SK-N-SH (cell line): ENCODE measurements around the gene TTC28. TPM values are rescaled to one million over a fixed set of nuclear protein-coding genes. Genes with fewer than 3 reads are reported as not detected.

Source experiments
- CTCF ChIA-PET: fragments of 300-600, 350-600 bp; formaldehyde crosslinking; extraction: SDS; loops from one replicate; lab custom pipeline; 2021; lab: Yijun Ruan, JAX
- POLR2A ChIA-PET: fragments of 350-600 bp; sonication (Branson Sonifier 250); formaldehyde crosslinking; extraction: SDS; loops from one replicate; lab custom pipeline; 2020; ENCODE audit warnings: antibody characterized with exemption, inconsistent platforms; lab: Yijun Ruan, JAX
- DNase-seq: peaks from one replicate; pipeline ENCODE4 v3.0.0; 2012
- H2AFZ ChIP-seq: fragments of 200-600 bp; sonication (generic); 2 replicates; pipeline ENCODE4 v1.8.1; 2016; ENCODE audit warnings: antibody characterized with exemption, mild to moderate bottlenecking, low read depth
- H3F3A ChIP-seq: fragments of 200-600 bp; sonication (generic); replicated peaks from 2 replicates; pipeline ENCODE3; 2016; ENCODE audit warnings: antibody characterized with exemption, mild to moderate bottlenecking; ENCODE audit not compliant: insufficient read depth
- H3K27ac ChIP-seq, 2 experiments: fragments of 200-500 bp in 1 of 2; fragments of 200-600 bp in 1 of 2; sonication (Bioruptor generic) in 1 of 2; sonication (generic), shearing (Covaris generic) in 1 of 2; 2 replicates each; pipeline versions ENCODE4 v1.5.1 to v1.6.1; 2014 to 2016; ENCODE audit warnings: low read depth in 2 of 2, inconsistent platforms in 1 of 2, low read length in 1 of 2, mild to moderate bottlenecking in 1 of 2, mixed read lengths in 1 of 2
- H3K27me3 ChIP-seq: fragments of 200-600 bp; sonication (generic), shearing (Covaris generic); 2 replicates; pipeline ENCODE4 v1.6.1; 2016; ENCODE audit warnings: mixed run types; ENCODE audit not compliant: insufficient read depth
- H3K36me3 ChIP-seq, 2 experiments: fragments of 200-500 bp in 1 of 2; fragments of 200-600 bp in 1 of 2; sonication (Bioruptor generic) in 1 of 2; sonication (generic) in 1 of 2; replicated peaks in 1 of 2; 2 replicates each; pipeline versions ENCODE3 to v1.5.1; 2014 to 2016; ENCODE audit warnings: low read length in 1 of 2, mild to moderate bottlenecking in 1 of 2; ENCODE audit not compliant: insufficient read depth in 2 of 2, control insufficient read depth in 1 of 2
- H3K4me1 ChIP-seq, 2 experiments: fragments of 200-500 bp in 1 of 2; fragments of 200-600 bp in 1 of 2; sonication (Bioruptor generic) in 1 of 2; sonication (generic), shearing (Covaris generic) in 1 of 2; 2 replicates each; pipeline versions ENCODE4 v1.5.1 to v1.6.1; 2014 to 2016; ENCODE audit warnings: low read depth in 1 of 2, low read length in 1 of 2, mixed run types in 1 of 2; ENCODE audit not compliant: insufficient read depth in 2 of 2, control insufficient read depth in 1 of 2
- H3K4me2 ChIP-seq: fragments of 200-600 bp; sonication (generic), shearing (Covaris generic); 2 replicates; pipeline ENCODE4 v1.6.1; 2017; ENCODE audit warnings: mixed run types
- H3K4me3 ChIP-seq, 2 experiments: fragments of 200-500 bp in 1 of 2; fragments of 200-600 bp in 1 of 2; sonication (Bioruptor generic) in 1 of 2; sonication (generic), shearing (Covaris generic) in 1 of 2; 2 replicates each; pipeline versions ENCODE4 v1.5.1 to v1.8.1; 2014 to 2016; ENCODE audit warnings: low read depth in 2 of 2, inconsistent platforms in 1 of 2, low read length in 1 of 2, mild to moderate bottlenecking in 1 of 2, mixed read lengths in 1 of 2, moderate library complexity in 1 of 2
- H3K79me2 ChIP-seq: fragments of 200-600 bp; sonication (generic); 2 replicates; pipeline ENCODE4 v1.8.1; 2017; ENCODE audit warnings: mild to moderate bottlenecking; ENCODE audit not compliant: insufficient read depth
- H3K9ac ChIP-seq: fragments of 200-600 bp; sonication (generic); 2 replicates; pipeline ENCODE4 v1.6.1; 2017; ENCODE audit warnings: mixed run types
- H3K9me2 ChIP-seq: fragments of 200-600 bp; sonication (generic); 2 replicates; pipeline ENCODE4 v1.6.1; 2017; ENCODE audit warnings: mixed run types
- H3K9me3 ChIP-seq: fragments of 200-600 bp; sonication (generic); 2 replicates; pipeline ENCODE4 v1.6.1; 2017; ENCODE audit warnings: mixed run types, mild to moderate bottlenecking, moderate library complexity
- H4K20me1 ChIP-seq: fragments of 200-600 bp; sonication (generic); 2 replicates; pipeline ENCODE4 v1.6.1; 2017; ENCODE audit warnings: mild to moderate bottlenecking, mixed run types; ENCODE audit not compliant: insufficient read depth
- CHD2 ChIP-seq: fragments of 150-350 bp; IDR thresholded peaks from 2 replicates; pipeline ENCODE4 v1.6.1; 2018; ENCODE audit warnings: low read length; ENCODE audit not compliant: partially characterized antibody
- ELF1 ChIP-seq: IDR thresholded peaks from 2 replicates; pipeline ENCODE4 v1.4.0; 2012
- EP300 ChIP-seq, 2 experiments: IDR thresholded peaks; 2 replicates each; pipeline versions ENCODE4 v1.4.0 to v1.6.1; 2012; ENCODE audit warnings: borderline replicate concordance in 1 of 2, low read depth in 1 of 2, low read length in 1 of 2
- FOSL2 ChIP-seq: IDR thresholded peaks from 2 replicates; pipeline ENCODE4 v1.4.0; 2012; ENCODE audit warnings: low read depth, mild to moderate bottlenecking, moderate library complexity, borderline replicate concordance
- POLR2AphosphoS5 ChIP-seq: IDR thresholded peaks from 2 replicates; pipeline ENCODE4 v1.6.1; 2012; ENCODE audit warnings: low read depth, low read length
- RCOR1 ChIP-seq: fragments of 150-350 bp; IDR thresholded peaks from 2 replicates; pipeline ENCODE4 v1.6.1; 2017; ENCODE audit warnings: antibody characterized with exemption, low read length
- TAF1 ChIP-seq: IDR thresholded peaks from 2 replicates; pipeline ENCODE4 v1.6.1; 2012; ENCODE audit warnings: low read depth, mild to moderate bottlenecking, low read length, moderate library complexity, borderline replicate concordance
- TEAD4 ChIP-seq: IDR thresholded peaks from 2 replicates; pipeline ENCODE4 v1.4.0; 2012; ENCODE audit warnings: mild to moderate bottlenecking, borderline replicate concordance; ENCODE audit not compliant: insufficient read depth
- YY1 ChIP-seq: IDR thresholded peaks from 2 replicates; pipeline ENCODE4 v1.4.0; 2012; ENCODE audit warnings: low read depth, mild to moderate bottlenecking
- WGBS: methylation state at CpG from one replicate; pipeline ENCODE4 v1.1.6; 2017; ENCODE audit warnings: low lambda C conversion rate; 5-methylcytosine and 5-hydroxymethylcytosine counted together
- polyA plus RNA-seq, 3 experiments: library from polyadenylated mRNA; depleted of rRNA; stranded (reverse); fragments of >200 nt; gene quantifications; 2 replicates each; pipeline ENCODE4 v1.2.3, GENCODE V29; 2012
- TF ChIP-seq, protein P1 (sequence below): fragments of 150-350 bp; IDR thresholded peaks from 2 replicates; pipeline ENCODE4 v1.6.1; 2017; ENCODE audit warnings: antibody characterized with exemption, low read length, low read depth, borderline replicate concordance
- TF ChIP-seq, protein P2 (sequence below): IDR thresholded peaks from 2 replicates; pipeline ENCODE4; 2012
- TF ChIP-seq, protein P3 (sequence below): IDR thresholded peaks from 2 replicates; pipeline ENCODE4 v1.4.0; 2012; ENCODE audit warnings: low read depth, borderline replicate concordance

Gene TTC28
- polyA plus RNA-seq, 1 of the 3 experiments (the other 2 are of a cell fraction), result 5.9 TPM

DNA sequence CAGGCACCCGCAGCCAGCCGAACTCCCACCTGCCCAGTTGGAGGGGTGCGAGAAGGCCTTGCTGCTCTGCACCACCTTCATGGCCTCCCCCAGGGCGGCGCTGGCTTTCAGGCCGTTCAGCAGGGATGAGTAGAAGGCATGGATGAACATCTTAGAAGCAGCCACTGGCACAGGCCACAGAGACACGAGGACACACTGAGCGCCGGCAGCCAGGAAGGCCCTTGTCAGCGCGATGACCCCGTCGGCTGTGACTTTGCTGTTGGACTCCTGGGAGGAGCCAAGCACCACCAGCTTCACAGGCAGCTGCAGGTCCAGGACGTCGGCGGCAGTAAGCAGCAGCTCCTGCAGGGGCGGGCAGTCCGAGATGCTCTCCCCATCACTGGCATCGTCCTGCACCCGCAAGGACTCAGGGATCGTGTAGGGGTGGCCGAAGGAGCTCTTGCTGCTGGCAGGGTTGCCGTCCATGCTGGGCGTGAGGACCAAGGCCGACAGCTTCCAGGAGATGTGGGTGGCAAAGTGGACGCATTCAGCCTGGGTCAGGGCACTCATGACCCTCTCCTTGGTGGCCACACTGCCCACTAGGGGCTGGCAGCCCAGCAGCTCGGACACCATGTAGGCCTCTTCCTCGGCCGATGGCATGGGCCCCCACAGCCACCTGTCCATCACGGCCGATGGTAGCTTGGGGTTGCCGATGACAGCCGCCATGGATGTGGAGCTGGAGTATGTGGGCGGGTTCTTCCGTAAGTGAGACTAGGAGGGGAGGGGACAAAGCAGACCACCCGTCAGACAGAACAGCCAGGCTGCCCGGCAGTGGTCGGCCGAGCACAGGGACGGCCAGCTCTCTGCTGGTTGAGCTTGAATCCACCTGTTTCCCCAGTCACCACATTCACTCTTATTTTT lies 680.9 kb downstream of the TTC28 start:
- Histone ChIP-seq H3K4me1 (no peaks in the 10 kb centered on the region; a peak in 1 of 4 replicates), H3K4me3 (no peak overlapping the region), H3F3A (no peaks in the 10 kb centered on the region), H3K27ac (no peak overlapping the region), H2AFZ (no peak overlapping the region), H3K9me3 (no peaks in the 10 kb centered on the region), H3K9ac (no peak overlapping the region), H3K4me2 (no peak overlapping the region), H3K27me3 (no peaks in the 10 kb centered on the region), H3K79me2 (no peaks in the 10 kb centered on the region), H3K36me3 (peaks cover 0 to 38% of the 10 kb centered on the region in 2 experiments), H3K9me2 (no peaks in the 10 kb centered on the region), H4K20me1 (no peaks in the 10 kb centered on the region)
- DNase-seq, result no peak
- 97% methylated on average over 24 of the region's 40 CpGs for WGBS
- TF ChIP-seq POLR2AphosphoS5 (no peak), TAF1 (no peak), ELF1 (no peak), CHD2 (no peak), EP300 (IDR thresholded peaks at IDR 0.05; ENCODE audit: borderline replicate concordance in 1 of 2, low read depth in 1 of 2, low read length in 1 of 2) (no peak)
- TF ChIP-seq, protein P1, sequence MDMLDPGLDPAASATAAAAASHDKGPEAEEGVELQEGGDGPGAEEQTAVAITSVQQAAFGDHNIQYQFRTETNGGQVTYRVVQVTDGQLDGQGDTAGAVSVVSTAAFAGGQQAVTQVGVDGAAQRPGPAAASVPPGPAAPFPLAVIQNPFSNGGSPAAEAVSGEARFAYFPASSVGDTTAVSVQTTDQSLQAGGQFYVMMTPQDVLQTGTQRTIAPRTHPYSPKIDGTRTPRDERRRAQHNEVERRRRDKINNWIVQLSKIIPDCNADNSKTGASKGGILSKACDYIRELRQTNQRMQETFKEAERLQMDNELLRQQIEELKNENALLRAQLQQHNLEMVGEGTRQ, result no peak
- ChIA-PET POLR2A (no interaction called here), CTCF (interaction anchor here (1.1 to 32.5 kb wide), 3 partner anchors 10 to 157 kb away, joined by 3 to 630 read pairs (median 9); no protein-coding TSS in a partner anchor)

DNA sequence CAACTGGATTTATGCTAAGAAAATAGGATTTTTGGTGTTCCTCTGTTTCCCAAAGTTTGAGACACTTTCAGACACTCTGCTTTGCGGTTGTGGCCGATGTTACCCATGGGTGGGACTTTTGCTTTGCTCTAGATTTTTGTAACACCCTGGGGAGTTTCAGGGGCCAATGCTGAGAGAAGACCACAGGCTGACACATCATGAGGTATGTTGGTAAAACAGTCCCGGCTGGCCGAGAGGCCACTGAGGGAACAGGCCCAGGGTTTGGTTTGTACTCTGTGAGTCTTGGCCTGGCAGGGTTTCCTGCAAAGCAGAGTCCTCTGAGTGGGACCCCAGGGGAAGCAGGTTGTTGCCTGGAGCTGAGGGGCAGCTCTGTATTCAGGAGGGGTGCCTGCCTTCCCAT lies 682.1 kb downstream of the TTC28 start:
- 98% methylated on average over 4 of the region's 4 CpGs for WGBS
- POLR2A ChIA-PET, result no interaction called here

More for the DNA sequence above, 682.1 kb downstream of the TTC28 start:
- CTCF ChIA-PET, result interaction anchor here (0.7 to 32.5 kb wide), 2 partner anchors 84 to 113 kb away, joined by 3 to 630 read pairs; no protein-coding TSS in a partner anchor
- no peak overlapping the region for H3K9ac ChIP-seq
- peaks cover 0 to 44% of the 10 kb centered on the region in 2 experiments for H3K36me3 ChIP-seq
- H3K27me3 ChIP-seq, result no peaks in the 10 kb centered on the region
- H3K4me1 ChIP-seq, result no peaks in the 10 kb centered on the region
- DNase-seq, result no peak
- H3K4me2 ChIP-seq, result no peak overlapping the region
- H4K20me1 ChIP-seq, result no peaks in the 10 kb centered on the region
- no peak overlapping the region for H3K4me3 ChIP-seq
- H2AFZ ChIP-seq, result no peak overlapping the region
- H3F3A ChIP-seq, result no peaks in the 10 kb centered on the region
- H3K9me2 ChIP-seq, result no peaks in the 10 kb centered on the region
- no peak overlapping the region for H3K27ac ChIP-seq
- no peaks in the 10 kb centered on the region for H3K79me2 ChIP-seq
- no peak for TF ChIP-seq TAF1
- TF ChIP-seq YY1, result no peak
- TF ChIP-seq FOSL2, result no peak
- TF ChIP-seq TEAD4, result no peak
- TF ChIP-seq, protein P2, sequence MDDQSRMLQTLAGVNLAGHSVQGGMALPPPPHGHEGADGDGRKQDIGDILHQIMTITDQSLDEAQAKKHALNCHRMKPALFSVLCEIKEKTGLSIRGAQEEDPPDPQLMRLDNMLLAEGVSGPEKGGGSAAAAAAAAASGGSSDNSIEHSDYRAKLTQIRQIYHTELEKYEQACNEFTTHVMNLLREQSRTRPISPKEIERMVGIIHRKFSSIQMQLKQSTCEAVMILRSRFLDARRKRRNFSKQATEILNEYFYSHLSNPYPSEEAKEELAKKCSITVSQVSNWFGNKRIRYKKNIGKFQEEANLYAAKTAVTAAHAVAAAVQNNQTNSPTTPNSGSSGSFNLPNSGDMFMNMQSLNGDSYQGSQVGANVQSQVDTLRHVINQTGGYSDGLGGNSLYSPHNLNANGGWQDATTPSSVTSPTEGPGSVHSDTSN, result no peak
- TF ChIP-seq, protein P3, sequence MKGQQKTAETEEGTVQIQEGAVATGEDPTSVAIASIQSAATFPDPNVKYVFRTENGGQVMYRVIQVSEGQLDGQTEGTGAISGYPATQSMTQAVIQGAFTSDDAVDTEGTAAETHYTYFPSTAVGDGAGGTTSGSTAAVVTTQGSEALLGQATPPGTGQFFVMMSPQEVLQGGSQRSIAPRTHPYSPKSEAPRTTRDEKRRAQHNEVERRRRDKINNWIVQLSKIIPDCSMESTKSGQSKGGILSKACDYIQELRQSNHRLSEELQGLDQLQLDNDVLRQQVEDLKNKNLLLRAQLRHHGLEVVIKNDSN, result no peak
- TF ChIP-seq RCOR1, result no peak
- no peaks in the 10 kb centered on the region for H3K9me3 ChIP-seq
